GM19397 (cell line): Measurements from ENCODE around the gene EGFR.

Source experiments
- ATAC-seq: cut with Tn5 transposase; IDR thresholded peaks from one replicate; pipeline ENCODE4 v1.9.1; 2021; ENCODE audit warnings: mild to moderate bottlenecking, moderate library complexity; ENCODE audit not compliant: unreplicated experiment

EGFR gene

DNA sequence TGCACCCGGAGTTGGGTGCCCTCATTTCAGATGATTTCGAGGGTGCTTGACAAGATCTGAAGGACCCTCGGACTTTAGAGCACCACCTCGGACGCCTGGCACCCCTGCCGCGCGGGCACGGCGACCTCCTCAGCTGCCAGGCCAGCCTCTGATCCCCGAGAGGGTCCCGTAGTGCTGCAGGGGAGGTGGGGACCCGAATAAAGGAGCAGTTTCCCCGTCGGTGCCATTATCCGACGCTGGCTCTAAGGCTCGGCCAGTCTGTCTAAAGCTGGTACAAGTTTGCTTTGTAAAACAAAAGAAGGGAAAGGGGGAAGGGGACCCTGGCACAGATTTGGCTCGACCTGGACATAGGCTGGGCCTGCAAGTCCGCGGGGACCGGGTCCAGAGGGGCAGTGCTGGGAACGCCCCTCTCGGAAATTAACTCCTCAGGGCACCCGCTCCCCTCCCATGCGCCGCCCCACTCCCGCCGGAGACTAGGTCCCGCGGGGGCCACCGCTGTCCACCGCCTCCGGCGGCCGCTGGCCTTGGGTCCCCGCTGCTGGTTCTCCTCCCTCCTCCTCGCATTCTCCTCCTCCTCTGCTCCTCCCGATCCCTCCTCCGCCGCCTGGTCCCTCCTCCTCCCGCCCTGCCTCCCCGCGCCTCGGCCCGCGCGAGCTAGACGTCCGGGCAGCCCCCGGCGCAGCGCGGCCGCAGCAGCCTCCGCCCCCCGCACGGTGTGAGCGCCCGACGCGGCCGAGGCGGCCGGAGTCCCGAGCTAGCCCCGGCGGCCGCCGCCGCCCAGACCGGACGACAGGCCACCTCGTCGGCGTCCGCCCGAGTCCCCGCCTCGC is at the start of gene EGFR:
EGFR (plus strand) TSS at position 657 of the 830 bp plus-strand sequence. CDS start 261 bp downstream, outside the sequence.
- no peak for ATAC-seq

DNA sequence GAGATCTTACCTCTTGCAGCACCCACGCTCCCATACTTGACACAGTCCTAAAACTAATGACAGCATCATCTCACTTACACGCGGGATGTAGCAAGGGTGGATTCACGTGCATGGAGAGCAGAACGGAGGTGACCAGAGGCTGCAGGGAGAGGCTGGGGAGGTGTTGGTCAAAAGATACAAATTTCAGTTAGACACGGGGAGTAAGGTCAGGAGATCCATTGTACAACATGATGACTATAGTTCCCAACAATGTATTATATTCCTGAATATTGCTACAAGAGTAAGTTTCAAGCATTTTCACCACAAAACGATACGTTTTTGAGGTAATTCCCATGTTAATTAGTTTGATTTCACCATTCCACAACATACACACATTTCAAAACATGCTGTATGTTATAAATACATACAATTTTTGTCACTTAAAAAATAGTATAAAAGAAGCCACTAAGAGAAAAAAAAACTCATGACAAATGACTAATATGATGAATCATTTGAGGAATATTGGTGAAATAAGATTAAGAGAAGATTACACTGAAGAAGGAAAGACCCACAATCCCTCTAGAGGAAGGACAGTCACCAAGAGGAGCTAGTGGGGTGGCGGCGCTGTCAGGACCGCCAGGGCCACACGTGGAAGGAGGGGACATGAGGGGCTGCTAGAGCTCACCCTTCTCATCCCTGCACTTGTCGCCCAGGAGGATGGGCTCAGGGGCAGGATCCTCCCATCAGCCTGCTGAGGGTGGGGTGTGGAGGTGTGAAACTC is 49.4 kb upstream of the EGFR start:
- no peak for ATAC-seq

DNA sequence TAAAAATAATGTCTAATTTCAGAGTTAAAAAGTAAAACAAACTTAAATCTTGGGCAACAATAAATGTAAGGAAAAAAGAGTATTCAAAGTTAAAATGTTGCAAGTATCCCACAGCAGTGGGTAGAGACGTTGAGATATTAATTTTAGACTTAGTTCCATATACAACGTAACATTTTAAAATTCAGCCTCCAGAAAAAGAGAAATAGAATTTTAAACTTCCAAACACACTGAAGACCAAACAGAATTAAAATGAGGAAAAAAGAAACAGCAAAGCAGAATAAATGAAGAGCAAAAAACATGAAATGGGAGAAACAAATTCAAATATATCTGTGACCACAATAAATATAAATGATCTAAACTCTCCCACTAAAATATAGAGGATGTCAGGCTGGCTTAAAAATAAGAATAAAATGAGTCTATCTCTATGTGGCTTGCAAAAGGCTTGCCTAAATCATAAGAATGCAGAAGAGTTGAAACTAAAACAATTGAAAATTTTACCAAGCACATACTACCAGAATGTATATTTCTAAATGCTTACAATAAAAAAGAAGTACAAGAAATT is 46.0 kb upstream of the EGFR start:
- no peak for ATAC-seq

DNA sequence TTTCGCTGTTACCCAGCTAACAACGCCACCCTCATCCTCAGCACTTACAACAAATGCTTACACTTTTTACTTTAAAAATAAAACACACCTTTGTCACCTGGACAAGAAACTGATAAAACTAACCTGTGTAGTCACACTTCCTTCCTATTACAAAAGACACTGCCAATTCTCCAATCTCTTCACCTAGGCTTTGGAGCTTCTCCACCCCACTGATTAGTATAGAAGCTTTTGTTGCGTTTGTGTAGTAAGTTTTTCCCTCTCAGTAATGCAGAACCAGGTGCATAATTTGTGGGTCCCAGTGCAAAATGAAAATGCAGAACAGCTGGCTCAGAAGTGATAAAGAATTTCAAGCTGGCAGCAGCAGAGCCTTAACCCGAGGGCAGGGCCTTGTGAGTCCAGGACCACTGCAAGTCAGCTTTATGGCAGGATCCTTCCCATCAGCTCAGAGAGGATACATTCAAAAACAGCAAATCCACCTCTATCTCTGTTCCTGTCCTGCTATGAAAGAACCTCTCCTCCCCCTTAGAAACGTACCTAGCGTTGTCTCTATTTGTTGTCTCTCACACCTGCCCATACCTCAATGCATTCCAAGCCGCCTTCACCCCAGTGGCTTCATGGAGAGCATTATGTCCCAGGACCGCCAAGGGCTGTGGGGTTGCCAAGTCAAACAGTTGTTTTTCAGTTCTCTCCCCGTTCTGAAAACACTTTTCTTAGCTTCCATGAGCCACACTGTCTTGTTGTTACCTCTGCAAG is 40.3 kb upstream of the EGFR start:
- no peak for ATAC-seq

DNA sequence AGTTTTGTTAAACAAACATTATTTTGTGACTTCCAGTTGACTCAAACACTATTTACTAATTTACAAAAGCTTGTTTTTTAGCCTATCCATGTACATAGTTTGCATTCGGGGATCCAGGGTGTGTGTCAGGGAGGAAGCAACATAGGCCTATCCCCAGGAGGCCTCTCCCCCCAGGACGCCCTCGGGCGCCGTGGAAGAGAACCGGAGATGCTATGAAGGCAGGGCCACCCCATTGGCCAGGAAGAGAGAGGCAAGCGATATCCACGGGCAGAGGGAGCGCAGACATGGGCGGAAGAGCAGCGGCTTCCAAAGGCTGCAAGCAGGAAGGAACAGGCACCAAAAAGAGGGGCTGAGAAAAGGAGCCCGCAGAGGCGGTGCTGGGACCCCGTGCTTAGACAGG is 38.3 kb upstream of the EGFR start:
- ATAC-seq: no peak

DNA sequence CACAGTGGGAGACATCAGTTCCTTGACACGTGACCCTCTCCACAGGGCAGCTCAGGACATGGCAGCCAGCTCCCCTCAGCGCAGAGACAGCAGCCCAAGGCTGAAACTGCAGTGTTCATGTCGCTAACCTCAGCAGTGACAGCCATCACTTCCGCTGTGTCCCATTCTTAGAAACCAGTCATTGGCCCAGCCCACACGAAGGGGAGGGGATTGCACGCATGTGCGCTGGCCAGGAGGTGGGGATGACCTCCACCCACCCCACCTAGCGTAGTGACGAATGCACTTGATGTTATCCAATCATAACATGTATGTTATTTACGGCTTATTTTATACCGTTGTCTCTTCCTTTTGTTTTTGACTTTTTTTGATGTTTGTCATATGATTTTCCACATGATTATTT is 36.9 kb upstream of the EGFR start:
- no peak for ATAC-seq

DNA sequence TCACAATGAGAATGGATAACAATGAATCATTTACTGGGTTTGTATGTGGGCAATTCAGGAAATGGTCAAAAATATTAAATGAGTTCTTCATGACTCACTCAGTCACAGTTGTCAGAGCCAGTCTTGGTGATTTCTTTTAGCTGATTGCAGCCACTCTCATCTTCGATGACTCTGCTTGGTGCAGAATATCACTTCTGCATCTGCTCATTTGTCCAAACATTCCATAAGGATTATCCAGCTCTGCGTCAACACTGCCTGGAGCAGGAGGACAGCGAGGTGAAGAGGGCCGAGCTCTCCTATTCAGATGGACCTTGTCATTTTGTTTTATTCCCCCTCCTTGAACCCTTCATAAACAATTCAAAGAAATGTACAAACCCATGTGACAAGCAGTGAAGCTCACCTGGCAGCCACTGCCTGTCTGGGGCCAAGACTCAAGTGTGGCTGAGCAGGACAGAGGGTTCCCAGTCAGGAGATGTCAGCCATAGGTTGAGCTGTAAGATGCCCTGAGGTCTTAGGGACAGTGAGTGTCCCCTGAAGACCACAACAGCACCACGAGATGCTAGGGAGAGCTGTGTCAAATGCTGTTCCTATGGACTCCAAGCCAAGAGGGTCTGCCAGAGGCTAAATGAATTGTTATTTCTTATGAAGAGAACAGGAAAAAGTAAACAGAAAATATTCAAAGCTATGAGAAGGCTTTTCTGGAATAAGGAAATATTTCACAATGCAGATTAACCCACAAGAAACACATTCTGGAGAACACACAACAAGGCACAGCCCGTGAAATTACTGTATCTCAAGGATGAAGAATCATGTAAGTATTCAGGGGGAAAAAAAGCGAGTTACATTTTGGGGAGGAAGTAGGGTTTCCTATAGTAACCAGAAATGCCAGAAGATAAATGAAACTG is 33.1 kb upstream of the EGFR start:
- ATAC-seq: no peak

DNA sequence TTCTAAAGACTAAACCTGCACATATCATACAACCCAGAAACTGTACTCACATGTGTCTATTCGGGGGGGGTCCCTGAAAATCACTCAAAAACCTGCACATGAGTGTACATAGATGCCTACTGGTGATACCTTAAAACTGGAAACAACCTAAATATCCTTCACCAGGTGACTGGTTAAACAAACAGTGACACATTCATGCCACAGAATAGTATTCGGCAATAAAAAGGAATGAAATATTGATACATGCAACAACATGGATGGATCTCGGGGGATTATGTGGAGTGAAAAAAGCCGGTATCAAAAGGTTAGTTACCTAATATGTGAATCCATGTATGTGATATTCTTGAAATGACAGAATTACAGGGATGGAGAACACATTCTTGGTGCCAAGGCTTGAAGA is 32.1 kb upstream of the EGFR start:
- no peak for ATAC-seq

DNA sequence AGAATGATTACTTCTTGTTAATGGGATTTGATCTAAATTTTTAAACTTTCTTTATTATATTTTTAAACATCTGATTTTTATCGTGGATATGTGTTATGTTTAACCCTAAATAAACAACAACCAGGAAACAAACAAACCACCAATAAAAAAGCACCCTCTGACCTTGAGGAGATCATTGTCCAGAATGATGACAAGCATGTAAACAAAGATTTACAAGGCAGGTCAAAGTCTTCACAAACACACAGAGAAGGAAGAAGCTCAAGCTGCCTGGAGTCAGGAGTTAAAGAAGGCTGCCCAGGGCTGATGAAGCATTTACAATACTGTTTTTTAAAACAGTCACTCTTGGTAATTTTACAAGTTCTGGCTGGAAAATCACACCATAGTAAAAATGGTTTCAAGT is 31.0 kb upstream of the EGFR start:
- ATAC-seq: no peak

DNA sequence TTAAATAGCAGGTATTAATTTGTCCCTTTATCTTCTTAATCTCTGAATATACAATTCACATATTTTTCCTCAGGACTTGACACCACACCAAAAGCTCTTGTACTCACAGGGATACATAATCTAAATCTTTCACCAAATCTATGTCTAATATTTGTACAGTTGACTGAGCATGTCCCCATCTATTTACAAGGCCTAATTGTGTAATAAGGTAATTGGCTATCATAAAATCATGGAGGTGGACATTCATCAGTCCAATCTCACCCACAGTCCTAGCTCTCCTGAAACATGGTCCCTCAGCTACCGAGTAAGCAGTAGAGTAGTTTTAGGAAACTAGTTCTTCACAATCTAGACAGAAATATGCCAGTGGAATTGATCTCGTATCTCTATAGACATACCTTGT is 30.3 kb upstream of the EGFR start:
- ATAC-seq: no peak

DNA sequence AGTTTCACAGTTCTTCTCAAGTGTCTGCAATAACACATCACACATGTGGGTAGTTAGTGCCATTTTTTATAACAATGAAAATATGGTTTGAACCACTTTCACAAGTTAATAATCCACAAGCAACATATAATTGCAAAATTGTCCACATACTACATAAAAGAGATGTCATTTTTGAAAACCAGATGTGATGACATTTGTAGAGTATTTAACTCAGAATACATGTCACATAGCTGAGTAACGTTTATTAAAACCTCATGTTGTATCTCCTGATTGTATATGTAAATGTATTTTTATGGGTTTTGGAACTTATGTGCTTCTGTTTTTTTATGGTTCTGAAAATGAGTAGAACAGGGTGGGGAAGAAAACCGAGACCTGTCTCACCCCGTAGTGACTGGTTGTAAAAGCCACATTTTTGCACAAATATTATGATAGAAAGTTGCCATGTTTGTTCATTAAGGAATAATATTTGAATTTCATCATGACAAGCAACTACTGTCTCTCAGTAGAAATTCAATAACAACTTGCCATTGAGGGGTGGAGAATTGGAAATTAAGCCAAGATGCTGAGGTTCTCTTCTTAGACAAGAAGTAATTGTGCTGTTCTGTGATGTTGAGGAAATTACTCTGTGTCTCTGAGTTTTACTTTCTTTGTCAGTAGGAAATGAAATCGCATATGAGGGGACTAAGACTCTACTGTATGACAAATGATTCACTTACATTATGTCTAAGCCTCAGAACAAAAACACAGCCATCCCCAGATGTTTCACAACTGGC is 29.2 kb upstream of the EGFR start:
- ATAC-seq: no peak

DNA sequence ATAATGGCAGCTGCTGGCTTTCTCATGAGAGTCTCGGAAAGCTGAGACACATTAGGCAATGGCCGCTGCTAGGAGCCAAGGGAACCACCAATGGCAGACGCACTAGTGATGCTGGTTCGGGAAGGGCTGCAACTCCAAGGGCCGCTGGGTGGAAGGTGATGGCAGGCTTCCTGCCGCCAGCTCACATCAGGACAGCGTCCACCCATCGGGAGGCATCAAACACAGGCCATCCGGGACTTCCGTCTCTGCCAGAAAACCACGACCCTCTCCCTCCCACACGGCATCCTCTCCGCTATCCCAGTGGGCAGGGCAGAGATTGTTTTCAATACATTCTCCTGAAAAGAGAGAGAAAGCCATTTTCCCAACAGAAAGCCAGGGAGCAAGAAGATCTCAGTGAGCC is 27.5 kb upstream of the EGFR start:
- no peak for ATAC-seq

DNA sequence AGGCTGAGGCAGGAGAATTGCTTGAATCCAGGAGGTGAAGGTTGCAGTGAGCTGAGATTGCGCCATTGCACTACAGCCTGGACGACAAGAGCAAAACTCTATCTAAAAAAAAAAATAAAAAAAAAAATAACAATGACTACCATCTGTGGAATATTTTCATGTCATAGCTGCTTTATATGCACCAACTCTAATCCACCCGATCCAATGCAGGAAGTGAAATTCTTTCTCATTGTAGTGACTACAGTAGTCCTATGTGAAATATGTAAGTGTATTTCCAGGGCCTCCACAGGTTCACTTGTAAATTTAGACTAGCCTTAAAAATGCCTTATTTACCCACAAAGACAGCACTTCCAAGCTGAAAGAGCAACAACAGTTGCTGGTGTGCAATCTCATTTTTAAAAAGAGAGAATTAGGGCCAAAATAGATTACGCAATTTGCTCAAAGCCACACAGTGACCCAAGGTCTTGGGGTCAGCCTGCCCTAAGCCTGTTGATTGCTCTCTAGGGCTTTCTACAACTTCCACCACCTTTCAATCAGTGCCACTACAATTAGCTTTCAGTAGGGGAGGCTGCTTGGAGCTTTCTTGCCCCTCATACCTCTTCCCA is 25.8 kb upstream of the EGFR start:
- ATAC-seq: no peak

DNA sequence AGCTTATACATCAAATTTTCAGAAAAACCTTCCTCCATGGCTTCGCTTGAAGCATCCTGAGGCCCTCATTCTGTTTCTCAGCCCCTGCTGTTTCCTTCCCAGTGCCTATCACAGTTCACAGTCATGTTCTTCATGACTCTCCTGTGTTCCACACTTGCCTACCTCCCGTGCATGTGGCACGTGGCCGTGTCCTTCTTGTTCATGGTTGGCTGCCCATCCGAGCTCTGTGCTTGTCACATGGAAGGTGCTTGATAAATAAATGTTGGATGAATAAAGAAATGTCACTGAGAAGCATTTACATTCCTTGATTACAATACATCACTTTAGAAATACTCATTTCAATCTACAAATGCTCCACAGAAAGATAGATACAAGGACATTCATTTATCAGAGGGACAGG is 23.7 kb upstream of the EGFR start:
- ATAC-seq: no peak

DNA sequence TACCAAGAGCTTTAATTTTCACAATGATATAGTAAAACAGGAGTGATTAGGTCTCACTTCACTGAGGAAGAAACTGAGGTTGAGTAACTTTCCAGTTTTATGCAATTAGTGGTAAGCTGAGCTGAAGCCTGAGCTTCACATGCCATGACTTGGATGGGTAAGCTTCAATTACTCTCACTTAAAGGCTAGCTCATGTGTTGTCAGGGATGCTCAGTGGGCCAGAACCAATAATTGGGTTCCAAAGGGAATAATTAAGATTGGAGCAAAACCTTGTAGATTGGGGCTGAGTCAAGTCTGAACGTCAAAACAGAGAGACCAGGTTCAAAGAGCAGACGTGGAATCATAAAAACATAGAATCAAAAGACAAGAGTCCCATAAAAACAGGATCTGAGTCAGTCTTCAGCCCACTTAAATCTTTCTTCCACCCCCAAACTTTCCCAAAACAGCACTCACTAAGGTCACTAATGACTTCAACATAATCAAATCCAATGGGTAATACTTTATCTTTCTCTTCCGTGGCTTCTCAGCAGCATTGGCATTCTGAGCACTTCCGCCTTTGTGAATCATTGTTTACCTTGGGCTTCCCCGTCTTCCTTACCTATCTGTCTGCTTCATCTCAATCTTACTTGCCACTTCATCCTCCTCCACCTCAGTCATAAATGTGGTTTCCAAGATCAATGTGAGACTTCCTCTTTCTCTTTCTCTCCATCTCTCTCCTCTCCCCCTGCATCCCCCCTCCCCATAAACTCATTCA is 23.0 kb upstream of the EGFR start:
- peak; percentile 68 for ATAC-seq

DNA sequence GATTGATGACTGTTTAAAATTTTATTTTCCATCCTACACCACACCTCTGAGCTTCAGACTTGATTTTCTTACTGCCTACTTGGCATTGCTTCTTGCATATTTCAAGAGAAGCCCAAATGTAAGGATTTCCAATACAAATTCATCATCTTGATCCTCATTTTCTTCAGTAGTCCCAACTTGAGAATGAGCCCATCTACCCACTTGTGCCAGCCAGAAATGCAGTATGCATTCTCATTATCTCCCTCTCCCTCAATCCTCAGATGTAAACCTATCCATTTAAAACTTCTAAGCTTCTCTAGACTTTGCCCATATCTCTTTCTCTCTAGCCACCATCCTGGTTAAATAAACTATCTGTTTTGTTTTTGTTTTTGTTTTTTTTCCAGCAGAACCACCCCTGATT is 22.4 kb upstream of the EGFR start:
- no peak for ATAC-seq

DNA sequence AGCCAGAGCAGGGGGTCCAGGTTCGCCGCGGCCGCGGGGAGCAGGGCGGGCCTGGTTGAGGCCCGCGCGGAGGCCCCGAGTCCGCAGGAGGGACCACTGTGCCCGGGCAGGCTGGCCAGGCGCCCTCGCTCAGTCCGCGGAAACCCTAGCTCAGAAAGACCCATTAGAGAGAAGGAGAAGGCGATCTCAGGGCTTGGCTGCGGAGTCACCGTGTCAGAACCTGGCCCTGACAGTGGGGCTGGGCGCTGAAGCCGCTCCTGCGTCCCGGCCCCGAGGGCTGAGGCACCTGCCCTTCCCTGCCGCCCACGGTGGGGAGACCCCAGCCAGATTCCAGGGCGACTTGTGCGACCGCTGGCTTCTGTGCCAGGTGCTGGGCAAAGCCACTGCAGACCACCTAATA is 14.2 kb upstream of the EGFR start:
- ATAC-seq: no peak

DNA sequence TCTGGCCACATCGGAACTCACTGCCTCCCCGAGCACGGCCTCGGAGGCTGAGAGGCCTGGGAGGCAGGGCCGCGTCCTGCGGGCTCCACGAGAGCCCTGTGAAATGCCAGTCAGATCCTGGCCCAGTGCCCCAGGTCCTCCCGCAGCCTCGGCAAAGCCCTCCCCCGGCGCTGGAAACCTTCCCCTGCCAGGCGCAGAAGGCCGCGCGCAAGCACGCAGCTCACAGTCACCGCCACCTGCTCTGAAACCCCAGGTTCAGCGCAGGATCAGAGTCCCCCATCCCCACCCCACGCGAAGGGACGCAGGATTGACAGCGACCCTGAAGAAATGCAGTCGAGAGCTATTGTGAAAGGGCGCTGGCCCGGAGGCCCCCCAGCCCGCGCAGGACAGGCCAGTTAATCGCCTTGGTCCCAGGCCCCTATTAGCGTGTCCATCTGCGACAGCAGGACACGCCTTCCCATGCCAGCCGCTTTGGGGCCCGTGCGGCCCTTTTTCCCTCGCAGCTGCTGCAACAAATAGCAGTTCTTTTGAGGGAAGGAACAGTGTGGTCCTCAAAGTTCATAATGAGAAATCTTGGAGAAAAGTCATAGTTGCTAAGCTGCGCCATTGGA is 13.5 kb upstream of the EGFR start:
- no peak for ATAC-seq
